SHP77 treated with DMSO at 0.1 percent for 48 hours (cell line): ENCODE measurements around the gene RIC1.
"Not testable (repeated sequence)": the region's sequence is repeated elsewhere in the genome, so short reads cannot be mapped to it uniquely, and the experiment has no call there.

Experiments
- DNase-seq: peaks from one replicate; lab custom pipeline; 2025; lab: John Stamatoyannopoulos, UW

RIC1 gene

GRCh38 chr9:5624655-5625054 is 4.3 kb upstream of the RIC1 start:
- no peak for DNase-seq

- no peak for DNase-seq
These were observed 1.9 kb upstream of the RIC1 start for GRCh38 chr9:5626727-5627634.

GRCh38 chr9:5627686-5628085 is 1.2 kb upstream of the RIC1 start:
- DNase-seq, result not testable (repeated sequence)

GRCh38 chr9:5628183-5628529 is 751 bp upstream of the RIC1 start:
- DNase-seq, result no peak

GRCh38 chr9:5629312-5630080 is 589 bp downstream of the RIC1 start:
- no peak for DNase-seq

GRCh38 chr9:5630081-5630507 is 1.2 kb downstream of the RIC1 start:
- DNase-seq, result no peak

GRCh38 chr9:5631026-5631425 is 2.1 kb downstream of the RIC1 start:
- DNase-seq, result no peak

- no peak for DNase-seq
These were observed 3.6 kb downstream of the RIC1 start for GRCh38 chr9:5632540-5632939.

- no peak for DNase-seq
These were observed 4.3 kb downstream of the RIC1 start for GRCh38 chr9:5633243-5633642.

GRCh38 chr9:5635390-5635789 is 6.5 kb downstream of the RIC1 start:
- no peak for DNase-seq

- DNase-seq, result no peak
These were observed 10.9 kb downstream of the RIC1 start for GRCh38 chr9:5639816-5640215.

- no peak for DNase-seq
These were observed 13.3 kb downstream of the RIC1 start for GRCh38 chr9:5642170-5642569.

- DNase-seq, result no peak
These were observed 14.2 kb downstream of the RIC1 start for GRCh38 chr9:5643005-5643624.

- no peak for DNase-seq
These were observed 15.6 kb downstream of the RIC1 start for GRCh38 chr9:5644501-5644900.

- no peak for DNase-seq
These were observed 17.2 kb downstream of the RIC1 start for GRCh38 chr9:5646116-5646515.

- DNase-seq, result no peak
These were observed 21.6 kb downstream of the RIC1 start for GRCh38 chr9:5650356-5651105.

GRCh38 chr9:5651246-5651645 is 22.3 kb downstream of the RIC1 start:
- DNase-seq, result no peak

GRCh38 chr9:5652821-5653220 is 23.9 kb downstream of the RIC1 start:
- no peak for DNase-seq

- not testable (repeated sequence) for DNase-seq
These were observed 33.9 kb downstream of the RIC1 start for GRCh38 chr9:5662804-5663203.

GRCh38 chr9:5665059-5665458 is 36.2 kb downstream of the RIC1 start:
- DNase-seq, result no peak

GRCh38 chr9:5667391-5667790 is 38.5 kb downstream of the RIC1 start:
- DNase-seq, result no peak

- DNase-seq, result no peak
These were observed 41.2 kb downstream of the RIC1 start for GRCh38 chr9:5670079-5670478.
